ENCODE data around the gene TRIM41.

TRIM41 gene

GRCh38 chr5:181219262-181220177 is 3.6 kb upstream of the TRIM41 start:
- Histone ChIP-seq H2AFZ (ENCODE audit: low read depth) (no peak overlapping the region), H3K27me3 (ENCODE audit: insufficient read depth, low read depth) (no peaks in the 10 kb centered on the region), H3K4me1 (ENCODE audit: low read depth, poor library complexity, severe bottlenecking) (peaks cover 8% of the 10 kb centered on the region), H4K20me1 (ENCODE audit: insufficient read depth) (no peaks in the 10 kb centered on the region), H3K9ac (no peak overlapping the region), H3K4me3 (IDR thresholded peaks at IDR 0.05; ENCODE audit: insufficient read depth, low read depth, low read length) (no peak overlapping the region), H3K27ac (no peak overlapping the region), H3K79me2 (ENCODE audit: insufficient read depth, low read depth) (no peaks in the 10 kb centered on the region), H3K4me2 (no peak overlapping the region), H3K36me3 (ENCODE audit: insufficient read depth) (no peaks in the 10 kb centered on the region)
- no peak for TF ChIP-seq CTCF (conservative IDR thresholded peaks at IDR 0.05; ENCODE audit: low read depth, low read length)

GRCh38 chr5:181220178-181220515 is 2.9 kb upstream of the TRIM41 start:
- H3K79me2 ChIP-seq (ENCODE audit: insufficient read depth, low read depth) = no peaks in the 10 kb centered on the region
- H3K27ac ChIP-seq = no peak overlapping the region
- peaks cover 8% of the 10 kb centered on the region for H3K4me1 ChIP-seq (ENCODE audit: low read depth, poor library complexity, severe bottlenecking)
- no peak overlapping the region for H2AFZ ChIP-seq (ENCODE audit: low read depth)
- no peak overlapping the region for H3K4me3 ChIP-seq (IDR thresholded peaks at IDR 0.05; ENCODE audit: insufficient read depth, low read depth, low read length)
- no peaks in the 10 kb centered on the region for H3K27me3 ChIP-seq (ENCODE audit: insufficient read depth, low read depth)
- no peaks in the 10 kb centered on the region for H4K20me1 ChIP-seq (ENCODE audit: insufficient read depth)
- H3K36me3 ChIP-seq (ENCODE audit: insufficient read depth) = no peaks in the 10 kb centered on the region
- no peak overlapping the region for H3K9ac ChIP-seq
- H3K4me2 ChIP-seq = no peak overlapping the region
- TF ChIP-seq CTCF (conservative IDR thresholded peaks at IDR 0.05; ENCODE audit: low read depth, low read length) = no peak

GRCh38 chr5:181221105-181221791 is 1.8 kb upstream of the TRIM41 start:
- Histone ChIP-seq H3K9ac (no peak overlapping the region; the same call in 1 of the 2 replicates), H3K27me3 (ENCODE audit: insufficient read depth, low read depth) (no peaks in the 10 kb centered on the region), H2AFZ (ENCODE audit: low read depth) (peak overlapping the region; percentile 26; the same call in 1 of the 2 replicates), H3K4me3 (IDR thresholded peaks at IDR 0.05; ENCODE audit: insufficient read depth, low read depth, low read length) (no peak overlapping the region), H4K20me1 (ENCODE audit: insufficient read depth) (no peaks in the 10 kb centered on the region), H3K36me3 (ENCODE audit: insufficient read depth) (no peaks in the 10 kb centered on the region), H3K4me1 (ENCODE audit: low read depth, poor library complexity, severe bottlenecking) (peaks cover 8% of the 10 kb centered on the region), H3K79me2 (ENCODE audit: insufficient read depth, low read depth) (no peaks in the 10 kb centered on the region), H3K4me2 (peak overlapping the region; percentile 73), H3K27ac (peak overlapping the region; percentile 92; the same call in 1 of the 2 replicates)
- TF ChIP-seq CTCF (conservative IDR thresholded peaks at IDR 0.05; ENCODE audit: low read depth, low read length) = no peak

- Histone ChIP-seq H3K27me3 (ENCODE audit: insufficient read depth, low read depth) (no peaks in the 10 kb centered on the region), H3K79me2 (ENCODE audit: insufficient read depth, low read depth) (no peaks in the 10 kb centered on the region), H3K4me3 (IDR thresholded peaks at IDR 0.05; ENCODE audit: insufficient read depth, low read depth, low read length) (no peak overlapping the region), H3K9ac (peak overlapping the region; percentile 67; the same call in 1 of the 2 replicates), H4K20me1 (ENCODE audit: insufficient read depth) (no peaks in the 10 kb centered on the region), H3K27ac (peak overlapping the region; percentile 92), H2AFZ (ENCODE audit: low read depth) (peak overlapping the region; percentile 67; the same call in 1 of the 2 replicates), H3K4me2 (peak overlapping the region; percentile 82), H3K36me3 (ENCODE audit: insufficient read depth) (no peaks in the 10 kb centered on the region), H3K4me1 (ENCODE audit: low read depth, poor library complexity, severe bottlenecking) (peaks cover 8% of the 10 kb centered on the region)
- TF ChIP-seq CTCF (conservative IDR thresholded peaks at IDR 0.05; ENCODE audit: low read depth, low read length) = no peak
Measured at GRCh38 chr5:181221792-181222629, 1.1 kb upstream of the TRIM41 start.

Data from KMS-11 (cell line).